GM19240 (cell line): ENCODE data around the gene SLC8A1.

Experiments used
- DNase-seq: peaks from one replicate; pipeline ENCODE4 v3.0.0; 2011; ENCODE audit warnings: low spot score; ENCODE audit not compliant: insufficient read length

The SLC8A1 gene

GRCh38 chr2:40159333-40159732, 292.6 kb downstream of the SLC8A1 start:
- no peak for DNase-seq

- no peak for DNase-seq
Observed at GRCh38 chr2:40158781-40159180, 293.1 kb downstream of the SLC8A1 start.

GRCh38 chr2:40155728-40156127, 296.2 kb downstream of the SLC8A1 start:
- no peak for DNase-seq

- DNase-seq = no peak
Observed at GRCh38 chr2:40150266-40150665, 301.6 kb downstream of the SLC8A1 start.

- DNase-seq = no peak
Observed at GRCh38 chr2:40148334-40148733, 303.6 kb downstream of the SLC8A1 start.

GRCh38 chr2:40147360-40147759, 304.5 kb downstream of the SLC8A1 start:
- DNase-seq = no peak

- no peak for DNase-seq
Observed at GRCh38 chr2:40144022-40144421, 307.9 kb downstream of the SLC8A1 start.

GRCh38 chr2:40138314-40138713, 313.6 kb downstream of the SLC8A1 start:
- no peak for DNase-seq

GRCh38 chr2:40131081-40131704, 320.7 kb downstream of the SLC8A1 start:
- DNase-seq = no peak

- DNase-seq = no peak
Observed at GRCh38 chr2:40130251-40130994, 321.5 kb downstream of the SLC8A1 start.

- DNase-seq = no peak
Observed at GRCh38 chr2:40129725-40130124, 322.2 kb downstream of the SLC8A1 start.

GRCh38 chr2:40128796-40129195, 323.1 kb downstream of the SLC8A1 start:
- DNase-seq = no peak

GRCh38 chr2:40127890-40128557, 323.9 kb downstream of the SLC8A1 start:
- DNase-seq = no peak

GRCh38 chr2:40127146-40127545, 324.7 kb downstream of the SLC8A1 start:
- no peak for DNase-seq

GRCh38 chr2:40126006-40126405, 325.9 kb downstream of the SLC8A1 start:
- no peak for DNase-seq

GRCh38 chr2:40123746-40124145, 328.1 kb downstream of the SLC8A1 start:
- DNase-seq = no peak

GRCh38 chr2:40123326-40123725, 328.6 kb downstream of the SLC8A1 start:
- no peak for DNase-seq

GRCh38 chr2:40120957-40121356, 330.9 kb downstream of the SLC8A1 start:
- DNase-seq = no peak

- no peak for DNase-seq
Observed at GRCh38 chr2:40120026-40120425, 331.9 kb downstream of the SLC8A1 start.

- no peak for DNase-seq
Observed at GRCh38 chr2:40118622-40119021, 333.3 kb downstream of the SLC8A1 start.

- no peak for DNase-seq
Observed at GRCh38 chr2:40115894-40116293, 336.0 kb downstream of the SLC8A1 start.

- DNase-seq = no peak
Observed at GRCh38 chr2:40115348-40115747, 336.5 kb downstream of the SLC8A1 start.

- DNase-seq = no peak
Observed at GRCh38 chr2:40113997-40114396, 337.9 kb downstream of the SLC8A1 start.
